Endothelial cell of umbilical vein (primary cell): ENCODE results near the gene FAM114A1. TPM values are rescaled to one million over a fixed set of nuclear protein-coding genes. Genes with fewer than 3 reads are reported as not detected.

ENCODE experiments used
- BruUV-seq: library from RNA; stranded (reverse); fragments of 400-500 nt; replicated peaks from 2 replicates; lab custom pipeline; 2021; lab: Mats Ljungman, UMichigan
- CTCF ChIA-PET: fragments of 300-600, 350-600 bp; sonication (Branson Sonifier 250); formaldehyde crosslinking; loops from one replicate; lab custom pipeline; 2021; ENCODE audit warnings: antibody characterized with exemption, inconsistent platforms; lab: Charles Lee
- POLR2A ChIA-PET: fragments of 300-600, 350-600 bp; sonication (Branson Sonifier 250); formaldehyde crosslinking; loops from one replicate; lab custom pipeline; 2021; ENCODE audit warnings: antibody characterized with exemption, inconsistent platforms; lab: Charles Lee
- DNase-seq: peaks from one replicate; pipeline ENCODE4 v3.0.0-alpha.2; 2011; ENCODE audit warnings: low read depth, low spot score
- FAIRE-seq: peaks from 2 replicates; lab custom pipeline; 2011; peaks lifted over from hg19 to GRCh38; lab: Jason Lieb, UNC
- H2AFZ ChIP-seq: 2 replicates; pipeline ENCODE4 v1.6.0; 2012; ENCODE audit warnings: low read depth, low read length, control low read depth, inconsistent platforms
- H3K27ac ChIP-seq: 2 replicates; pipeline ENCODE4 v1.5.1; 2011; ENCODE audit warnings: low read depth, mild to moderate bottlenecking, control low read depth, low read length, moderate library complexity; ENCODE audit not compliant: insufficient read depth
- H3K27me3 ChIP-seq, 2 experiments: 2 replicates each; pipeline versions ENCODE4 v1.6.0 to v1.6.1; 2011; ENCODE audit warnings: low read length in 2 of 2, mixed read lengths in 1 of 2; ENCODE audit not compliant: control insufficient read depth in 2 of 2, insufficient read depth in 2 of 2
- H3K36me3 ChIP-seq, 2 experiments: 2 replicates in 1 of 2; 3 replicates in 1 of 2; pipeline ENCODE4 v1.5.1; 2011; ENCODE audit warnings: low read length in 2 of 2, mild to moderate bottlenecking in 1 of 2, moderate library complexity in 1 of 2; ENCODE audit not compliant: control insufficient read depth in 2 of 2, insufficient read depth in 2 of 2; ENCODE audit errors: extremely low read depth in 1 of 2
- H3K4me1 ChIP-seq: 3 replicates; pipeline ENCODE4 v1.5.1; 2011; ENCODE audit warnings: mild to moderate bottlenecking, low read length; ENCODE audit not compliant: control insufficient read depth, insufficient read depth; ENCODE audit errors: extremely low read depth
- H3K4me2 ChIP-seq: 2 replicates; pipeline ENCODE4 v1.6.1; 2011; ENCODE audit warnings: low read length, control low read depth, mixed read lengths; ENCODE audit not compliant: insufficient read depth
- H3K4me3 ChIP-seq, 3 experiments: fragments of 200-600 bp in 1 of 3; sonication (generic), shearing (Covaris generic) in 1 of 3; replicated peaks in 1 of 3; 2 replicates each; pipeline ENCODE4 v1.5.1; 2011 to 2016; ENCODE audit warnings: control low read depth in 3 of 3, low read length in 3 of 3, mild to moderate bottlenecking in 2 of 3, inconsistent platforms in 1 of 3, low read depth in 1 of 3, moderate library complexity in 1 of 3; ENCODE audit not compliant: insufficient read depth in 1 of 3
- H3K79me2 ChIP-seq: 2 replicates; pipeline ENCODE4 v1.6.0; 2012; ENCODE audit warnings: low read length, inconsistent platforms; ENCODE audit not compliant: control insufficient read depth, insufficient read depth
- H3K9ac ChIP-seq: replicated peaks from 2 replicates; pipeline ENCODE3; 2011; ENCODE audit warnings: low read length, control low read depth; ENCODE audit not compliant: insufficient read depth; ENCODE audit errors: extremely low read depth
- H3K9me1 ChIP-seq: replicated peaks from 3 replicates; pipeline ENCODE4 v1.6.0; 2011; ENCODE audit warnings: mild to moderate bottlenecking, low read length; ENCODE audit not compliant: control insufficient read depth, insufficient read depth; ENCODE audit errors: extremely low read depth
- H3K9me3 ChIP-seq: replicated peaks from 2 replicates; pipeline ENCODE4 v1.5.1; 2012; ENCODE audit warnings: low read length, inconsistent platforms; ENCODE audit not compliant: control insufficient read depth, insufficient read depth
- H4K20me1 ChIP-seq: replicated peaks from 2 replicates; pipeline ENCODE3; 2011; ENCODE audit warnings: mild to moderate bottlenecking, low read length; ENCODE audit not compliant: control insufficient read depth, insufficient read depth; ENCODE audit errors: extremely low read depth
- EZH2 ChIP-seq: IDR thresholded peaks from 2 replicates; pipeline ENCODE4 v1.6.1; 2012; ENCODE audit warnings: borderline replicate concordance, low read depth, mild to moderate bottlenecking, moderate library complexity, low read length, inconsistent platforms; ENCODE audit not compliant: severe bottlenecking
- FOS ChIP-seq: IDR thresholded peaks from 2 replicates; pipeline ENCODE4 v1.6.1; 2011; ENCODE audit warnings: mild to moderate bottlenecking, low read length, moderate library complexity, borderline replicate concordance; ENCODE audit not compliant: insufficient read depth
- GATA2 ChIP-seq: IDR thresholded peaks from 2 replicates; pipeline ENCODE4 v1.7.0; 2011; ENCODE audit warnings: low read depth, mild to moderate bottlenecking, moderate library complexity, mixed read lengths, low read length; ENCODE audit not compliant: insufficient read length, insufficient read depth
- JUN ChIP-seq: IDR thresholded peaks from 2 replicates; pipeline ENCODE4 v1.6.1; 2011; ENCODE audit warnings: borderline replicate concordance, low read depth; ENCODE audit not compliant: insufficient read length, insufficient read depth
- MYC ChIP-seq: IDR thresholded peaks from one replicate; pipeline ENCODE4 v1.6.1; 2011; ENCODE audit warnings: mild to moderate bottlenecking, low read depth, low read length
- POLR2A ChIP-seq: IDR thresholded peaks from 2 replicates; pipeline ENCODE4 v1.6.1; 2012; ENCODE audit warnings: low read depth, mild to moderate bottlenecking, control low read depth, low read length
- POLR2AphosphoS5 ChIP-seq: IDR thresholded peaks from 2 replicates; pipeline ENCODE4 v1.6.1; 2012; ENCODE audit warnings: low read depth, mild to moderate bottlenecking, control low read depth, low read length, moderate library complexity; ENCODE audit not compliant: insufficient read depth
- dilution Hi-C: fragments of 300-500 bp; cut with MboI; formaldehyde crosslinking; loops from one replicate; pipeline ENCODE4 v1.15.0; 2019; ENCODE audit warnings: low sequenced_read_pairs; ENCODE audit not compliant: extremely low pct_ligation_motif_present
- intact Hi-C: fragments of 100-400 bp; cut with micrococcal nuclease; formaldehyde crosslinking; loops from one replicate; pipeline ENCODE4 v1.10.0; 2022
- polyA plus RNA-seq, 4 experiments: library from polyadenylated mRNA; depleted of rRNA in 3 of 4; stranded (reverse) in 3 of 4; unstranded in 1 of 4; fragments of >200 nt; gene quantifications; 2 replicates each; pipeline versions ENCODE4 v1.2.1 to v1.2.3, GENCODE V29; 2011 to 2012; ENCODE audit warnings: missing spikeins in 1 of 4
- total RNA-seq: library from RNA; stranded (reverse); gene quantifications from 2 replicates; pipeline ENCODE4 v1.2.3, GENCODE V29; 2021
- TF ChIP-seq, protein P1 (sequence below), 2 donors: IDR thresholded peaks; 1 replicate in 1 of 2; 2 replicates in 1 of 2; pipeline ENCODE4 v1.5.1; 2011; ENCODE audit warnings: low read length in 2 of 2, mild to moderate bottlenecking in 2 of 2, moderate library complexity in 2 of 2, control low read depth in 1 of 2, inconsistent platforms in 1 of 2, low read depth in 1 of 2; ENCODE audit not compliant: insufficient read depth in 1 of 2; ENCODE audit errors: extremely low read depth in 1 of 2
- TF ChIP-seq, protein P2 (sequence below): IDR thresholded peaks from 2 replicates; pipeline ENCODE4 v1.6.1; 2011; ENCODE audit not compliant: insufficient read depth, insufficient read length

The FAM114A1 gene
- total and polyA plus RNA-seq, 2 donors (not counting 3 experiments of a cell fraction or from before 2014, with no cell fraction given): 99.2 to 118 TPM

- intact Hi-C loops: loop anchor here (5.0 kb wide), 3 partner anchors 174 to 706 kb away; no protein-coding TSS in a partner anchor
- peak; percentile 61 for DNase-seq
Observed at GRCh38 chr4:38868059-38868960, 704 bp downstream of the FAM114A1 start.

DNA sequence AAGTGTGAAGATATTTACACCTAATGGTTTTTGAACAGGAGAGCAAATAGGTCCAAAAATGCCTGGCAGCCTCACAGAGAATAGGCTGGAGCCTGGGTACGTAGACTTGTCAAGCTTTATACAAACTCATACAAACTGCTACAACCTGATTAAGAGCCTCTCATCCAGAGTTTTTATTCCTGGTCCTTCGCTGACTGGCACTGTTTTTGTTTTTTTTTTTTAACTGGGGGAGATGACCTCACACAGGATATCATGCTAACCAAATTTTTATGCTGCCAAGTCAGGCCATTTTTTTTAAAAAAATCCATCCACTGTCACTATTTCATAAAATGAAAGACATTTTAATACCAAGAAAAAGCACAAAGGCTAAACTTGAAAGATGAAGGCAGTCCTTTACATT lies 1.9 kb downstream of the FAM114A1 start:
- ChIA-PET CTCF (interaction anchor here (0.8 to 2.8 kb wide), 4 partner anchors 9 to 110 kb away, joined by 3 to 9 read pairs (median 4); no protein-coding TSS in a partner anchor), POLR2A (interaction anchor here (1.6 kb wide), 1 partner anchor 20 kb away, joined by 4 read pairs; no protein-coding TSS in a partner anchor)
- H3K9me3 ChIP-seq: no peaks in the 10 kb centered on the region
- no TSS peak for BruUV-seq
- peak overlapping the region in 1 of 3 experiments; percentile 57 for H3K4me3 ChIP-seq
- H3K27me3 ChIP-seq: no peaks in the 10 kb centered on the region
- intact Hi-C loops: loop anchor here (5.0 kb wide), 3 partner anchors 173 to 707 kb away; no protein-coding TSS in a partner anchor
- FAIRE-seq (peak; percentile 76), DNase-seq (peak; percentile 17)
- peaks cover 51% of the 10 kb centered on the region for H3K79me2 ChIP-seq
- peak overlapping the region; percentile 98 for H3K9ac ChIP-seq
- peaks cover 23% of the 10 kb centered on the region for H3K4me1 ChIP-seq
- H3K36me3 ChIP-seq: peaks cover 9 to 17% of the 10 kb centered on the region in 2 experiments
- TF ChIP-seq POLR2AphosphoS5 (no peak), JUN (no peak), GATA2 (no peak), EZH2 (no peak), POLR2A (no peak), MYC (no peak), FOS (no peak)
- TF ChIP-seq, protein P1, sequence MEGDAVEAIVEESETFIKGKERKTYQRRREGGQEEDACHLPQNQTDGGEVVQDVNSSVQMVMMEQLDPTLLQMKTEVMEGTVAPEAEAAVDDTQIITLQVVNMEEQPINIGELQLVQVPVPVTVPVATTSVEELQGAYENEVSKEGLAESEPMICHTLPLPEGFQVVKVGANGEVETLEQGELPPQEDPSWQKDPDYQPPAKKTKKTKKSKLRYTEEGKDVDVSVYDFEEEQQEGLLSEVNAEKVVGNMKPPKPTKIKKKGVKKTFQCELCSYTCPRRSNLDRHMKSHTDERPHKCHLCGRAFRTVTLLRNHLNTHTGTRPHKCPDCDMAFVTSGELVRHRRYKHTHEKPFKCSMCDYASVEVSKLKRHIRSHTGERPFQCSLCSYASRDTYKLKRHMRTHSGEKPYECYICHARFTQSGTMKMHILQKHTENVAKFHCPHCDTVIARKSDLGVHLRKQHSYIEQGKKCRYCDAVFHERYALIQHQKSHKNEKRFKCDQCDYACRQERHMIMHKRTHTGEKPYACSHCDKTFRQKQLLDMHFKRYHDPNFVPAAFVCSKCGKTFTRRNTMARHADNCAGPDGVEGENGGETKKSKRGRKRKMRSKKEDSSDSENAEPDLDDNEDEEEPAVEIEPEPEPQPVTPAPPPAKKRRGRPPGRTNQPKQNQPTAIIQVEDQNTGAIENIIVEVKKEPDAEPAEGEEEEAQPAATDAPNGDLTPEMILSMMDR (IDR thresholded peaks at IDR 0.05; ENCODE audit: extremely low read depth in 1 of 2, insufficient read depth in 1 of 2, low read depth in 1 of 2, low read length in 2 of 2): no peak
- TF ChIP-seq, protein P2, sequence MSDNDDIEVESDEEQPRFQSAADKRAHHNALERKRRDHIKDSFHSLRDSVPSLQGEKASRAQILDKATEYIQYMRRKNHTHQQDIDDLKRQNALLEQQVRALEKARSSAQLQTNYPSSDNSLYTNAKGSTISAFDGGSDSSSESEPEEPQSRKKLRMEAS: no peak
- no peak overlapping the region for H2AFZ ChIP-seq
- H3K27ac ChIP-seq: no peak overlapping the region
- H3K9me1 ChIP-seq: no peaks in the 10 kb centered on the region
- H3K4me2 ChIP-seq: peak overlapping the region; percentile 62
- no peaks in the 10 kb centered on the region for H4K20me1 ChIP-seq
- dilution Hi-C loops: no loop called here

More at GRCh38 chr4:38868059-38868960, 704 bp downstream of the FAM114A1 start:
- peak; percentile 67 for FAIRE-seq
- TSS peak; percentile 57 for BruUV-seq
- Histone ChIP-seq H3K9me3 (no peaks in the 10 kb centered on the region), H3K27me3 (peaks cover 0 to 2% of the 10 kb centered on the region in 2 experiments), H3K9ac (peak overlapping the region; percentile 98), H3K9me1 (no peaks in the 10 kb centered on the region), H3K4me1 (peaks cover 23% of the 10 kb centered on the region), H3K4me2 (peak overlapping the region; percentile 62), H3K79me2 (peaks cover 41% of the 10 kb centered on the region), H2AFZ (peak overlapping the region; percentile 52), H3K27ac (peak overlapping the region; percentile 89), H3K4me3 (peak overlapping the region; percentile 19 to 90 (median 57)), H4K20me1 (no peaks in the 10 kb centered on the region), H3K36me3 (peaks cover 9 to 17% of the 10 kb centered on the region in 2 experiments)
- CTCF ChIA-PET: interaction anchor here (1.1 to 2.8 kb wide), 4 partner anchors 21 to 109 kb away, joined by 3 to 9 read pairs (median 3); no protein-coding TSS in a partner anchor
- dilution Hi-C loops: no loop called here
- TF ChIP-seq EZH2 (no peak), POLR2A (peak; percentile 54), POLR2AphosphoS5 (peak; percentile 38)
- POLR2A ChIA-PET: interaction anchor here (1.6 kb wide), 1 partner anchor 21 kb away, joined by 4 read pairs; no protein-coding TSS in a partner anchor
